K562 (cell line): ENCODE data around the gene CBX3. TPM values are rescaled to one million over a fixed set of nuclear protein-coding genes. Genes with fewer than 3 reads are reported as not detected.

Experiments
- ESRRA ChIP-seq: fragments of 450-650 bp; IDR thresholded peaks from 2 replicates; pipeline ENCODE4 v1.6.1; 2014; ENCODE audit warnings: low read depth, mild to moderate bottlenecking, moderate library complexity, borderline replicate concordance
- HDAC3 ChIP-seq: fragments of 450-650 bp; IDR thresholded peaks from 2 replicates; pipeline ENCODE4 v1.6.1; 2018; ENCODE audit warnings: borderline replicate concordance, mild to moderate bottlenecking, moderate library complexity; ENCODE audit not compliant: partially characterized antibody
- POLR2H ChIP-seq: IDR thresholded peaks from 2 replicates; pipeline ENCODE4 v1.6.1; 2016; ENCODE audit warnings: missing genetic modification characterization, low read depth, mild to moderate bottlenecking, control low read depth, missing compliant biosample characterization, moderate library complexity
- SMAD4 ChIP-seq: fragments of 250-450 bp; sonication (Bioruptor Pico); conservative IDR thresholded peaks from 2 replicates; pipeline ENCODE4 v1.8.0; 2021; ENCODE audit warnings: inconsistent platforms, mild to moderate bottlenecking, moderate library complexity
- TGIF2 ChIP-seq: sonication (generic); formaldehyde crosslinking; IDR thresholded peaks from 2 replicates; pipeline ENCODE4 v1.8.1; 2022; ENCODE audit warnings: mild to moderate bottlenecking, missing genetic modification reagents, moderate library complexity
- ZNF224 ChIP-seq: sonication (generic); formaldehyde crosslinking; IDR thresholded peaks from 2 replicates; pipeline ENCODE4 v1.8.0; 2022; ENCODE audit warnings: mild to moderate bottlenecking, missing genetic modification reagents
- ZNF699 ChIP-seq: fragments of 250-450 bp; sonication (Bioruptor Pico); IDR thresholded peaks from 2 replicates; pipeline ENCODE4 v1.8.0; 2021; ENCODE audit warnings: mild to moderate bottlenecking, moderate library complexity; ENCODE audit not compliant: insufficient replicate concordance
- polyA plus RNA-seq, 8 experiments: library from polyadenylated mRNA; depleted of rRNA in 4 of 8; stranded (reverse) in 5 of 8; unstranded in 3 of 8; fragments of >200 nt; fragmentation: Nextera tagmentation in 2 of 8; fragmentation: Illumina TruSeq in 1 of 8; extraction: Ambion mirVana in 2 of 8; extraction: Trizol in 1 of 8; gene quantifications; 2 replicates each; pipeline versions ENCODE4 v1.2.1 to v1.2.3, GENCODE V29; 2011 to 2014; ENCODE audit warnings: inconsistent platforms in 1 of 8, missing spikeins in 1 of 8
- total RNA-seq, 7 experiments: library from RNA; depleted of rRNA in 6 of 7; stranded (reverse); fragments of >200 nt in 6 of 7; fragmentation: Illumina TruSeq in 2 of 7; extraction: Trizol in 2 of 7; gene quantifications; 2 replicates each; pipeline versions ENCODE4 v1.2.1 to v1.2.3, GENCODE V29; 2011 to 2021; ENCODE audit warnings: low replicate concordance in 1 of 7
- TF ChIP-seq, protein P1 (sequence below), 2 experiments: fragments of 450-650 bp in 1 of 2; sonication (generic) in 1 of 2; formaldehyde crosslinking in 1 of 2; IDR thresholded peaks; 2 replicates each; pipeline versions ENCODE4 v1.7.1 to v1.9.0; 2016 to 2022; ENCODE audit warnings: inconsistent platforms in 1 of 2, mild to moderate bottlenecking in 1 of 2, missing genetic modification reagents in 1 of 2
- TF ChIP-seq, protein P2 (sequence below), 2 experiments: fragments of 450-650 bp; formaldehyde crosslinking in 1 of 2; IDR thresholded peaks; 2 replicates each; pipeline versions ENCODE4 v1.4.0 to v1.6.1; 2014 to 2020; ENCODE audit warnings: mild to moderate bottlenecking in 2 of 2, borderline replicate concordance in 1 of 2, low read depth in 1 of 2

Gene CBX3
- total and polyA plus RNA-seq, 9 of the 15 experiments (the other 6 are each of a cell fraction or from before 2014, with no cell fraction given) = 198 to 413 (median 328) TPM

DNA sequence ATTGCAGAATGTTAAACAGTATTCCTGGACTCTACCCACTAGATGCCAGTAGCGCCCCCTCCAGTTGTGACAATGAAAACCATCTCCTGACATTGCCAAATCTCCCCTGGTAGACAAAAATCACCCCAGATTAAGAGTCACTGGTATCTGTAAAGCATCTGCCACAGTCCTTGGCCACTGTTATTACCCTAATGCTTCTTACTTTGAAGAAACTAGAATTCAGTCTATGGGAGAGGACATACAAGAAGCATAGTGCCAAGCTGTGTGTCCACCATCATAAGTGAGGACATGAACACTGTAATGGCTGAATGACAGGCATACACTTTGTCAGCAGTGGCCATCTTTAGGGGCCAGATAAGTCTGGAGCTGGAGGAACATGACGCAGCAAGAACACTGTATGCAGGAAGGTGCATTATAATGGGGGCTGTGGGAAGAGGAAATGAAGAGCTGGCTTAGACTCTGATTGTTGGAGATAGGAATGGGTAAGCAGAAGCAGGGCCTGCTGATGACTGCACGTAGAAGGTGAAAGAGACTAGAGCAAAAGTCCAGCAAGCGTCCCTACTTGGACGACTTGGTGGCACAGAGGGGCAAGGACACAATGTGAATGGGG, 32.5 kb downstream of the CBX3 start (continued):
- TF ChIP-seq, protein P1, sequence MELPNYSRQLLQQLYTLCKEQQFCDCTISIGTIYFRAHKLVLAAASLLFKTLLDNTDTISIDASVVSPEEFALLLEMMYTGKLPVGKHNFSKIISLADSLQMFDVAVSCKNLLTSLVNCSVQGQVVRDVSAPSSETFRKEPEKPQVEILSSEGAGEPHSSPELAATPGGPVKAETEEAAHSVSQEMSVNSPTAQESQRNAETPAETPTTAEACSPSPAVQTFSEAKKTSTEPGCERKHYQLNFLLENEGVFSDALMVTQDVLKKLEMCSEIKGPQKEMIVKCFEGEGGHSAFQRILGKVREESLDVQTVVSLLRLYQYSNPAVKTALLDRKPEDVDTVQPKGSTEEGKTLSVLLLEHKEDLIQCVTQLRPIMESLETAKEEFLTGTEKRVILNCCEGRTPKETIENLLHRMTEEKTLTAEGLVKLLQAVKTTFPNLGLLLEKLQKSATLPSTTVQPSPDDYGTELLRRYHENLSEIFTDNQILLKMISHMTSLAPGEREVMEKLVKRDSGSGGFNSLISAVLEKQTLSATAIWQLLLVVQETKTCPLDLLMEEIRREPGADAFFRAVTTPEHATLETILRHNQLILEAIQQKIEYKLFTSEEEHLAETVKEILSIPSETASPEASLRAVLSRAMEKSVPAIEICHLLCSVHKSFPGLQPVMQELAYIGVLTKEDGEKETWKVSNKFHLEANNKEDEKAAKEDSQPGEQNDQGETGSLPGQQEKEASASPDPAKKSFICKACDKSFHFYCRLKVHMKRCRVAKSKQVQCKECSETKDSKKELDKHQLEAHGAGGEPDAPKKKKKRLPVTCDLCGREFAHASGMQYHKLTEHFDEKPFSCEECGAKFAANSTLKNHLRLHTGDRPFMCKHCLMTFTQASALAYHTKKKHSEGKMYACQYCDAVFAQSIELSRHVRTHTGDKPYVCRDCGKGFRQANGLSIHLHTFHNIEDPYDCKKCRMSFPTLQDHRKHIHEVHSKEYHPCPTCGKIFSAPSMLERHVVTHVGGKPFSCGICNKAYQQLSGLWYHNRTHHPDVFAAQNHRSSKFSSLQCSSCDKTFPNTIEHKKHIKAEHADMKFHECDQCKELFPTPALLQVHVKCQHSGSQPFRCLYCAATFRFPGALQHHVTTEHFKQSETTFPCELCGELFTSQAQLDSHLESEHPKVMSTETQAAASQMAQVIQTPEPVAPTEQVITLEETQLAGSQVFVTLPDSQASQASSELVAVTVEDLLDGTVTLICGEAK (IDR thresholded peaks at IDR 0.05) = 0 out of 2 replicates have a peak, but pooled peaks have one; percentile 43
- TF ChIP-seq, protein P1 (CRISPR knock-in tag; IDR thresholded peaks at IDR 0.05) = no peak
- TF ChIP-seq HDAC3 (peak; percentile 15), ESRRA (no peak), SMAD4 (CRISPR knock-in tag) (peak; percentile 86), TGIF2 (no peak), POLR2H (no peak), ZNF699 (CRISPR knock-in tag) (no peak), ZNF224 (no peak)
- TF ChIP-seq, protein P2, sequence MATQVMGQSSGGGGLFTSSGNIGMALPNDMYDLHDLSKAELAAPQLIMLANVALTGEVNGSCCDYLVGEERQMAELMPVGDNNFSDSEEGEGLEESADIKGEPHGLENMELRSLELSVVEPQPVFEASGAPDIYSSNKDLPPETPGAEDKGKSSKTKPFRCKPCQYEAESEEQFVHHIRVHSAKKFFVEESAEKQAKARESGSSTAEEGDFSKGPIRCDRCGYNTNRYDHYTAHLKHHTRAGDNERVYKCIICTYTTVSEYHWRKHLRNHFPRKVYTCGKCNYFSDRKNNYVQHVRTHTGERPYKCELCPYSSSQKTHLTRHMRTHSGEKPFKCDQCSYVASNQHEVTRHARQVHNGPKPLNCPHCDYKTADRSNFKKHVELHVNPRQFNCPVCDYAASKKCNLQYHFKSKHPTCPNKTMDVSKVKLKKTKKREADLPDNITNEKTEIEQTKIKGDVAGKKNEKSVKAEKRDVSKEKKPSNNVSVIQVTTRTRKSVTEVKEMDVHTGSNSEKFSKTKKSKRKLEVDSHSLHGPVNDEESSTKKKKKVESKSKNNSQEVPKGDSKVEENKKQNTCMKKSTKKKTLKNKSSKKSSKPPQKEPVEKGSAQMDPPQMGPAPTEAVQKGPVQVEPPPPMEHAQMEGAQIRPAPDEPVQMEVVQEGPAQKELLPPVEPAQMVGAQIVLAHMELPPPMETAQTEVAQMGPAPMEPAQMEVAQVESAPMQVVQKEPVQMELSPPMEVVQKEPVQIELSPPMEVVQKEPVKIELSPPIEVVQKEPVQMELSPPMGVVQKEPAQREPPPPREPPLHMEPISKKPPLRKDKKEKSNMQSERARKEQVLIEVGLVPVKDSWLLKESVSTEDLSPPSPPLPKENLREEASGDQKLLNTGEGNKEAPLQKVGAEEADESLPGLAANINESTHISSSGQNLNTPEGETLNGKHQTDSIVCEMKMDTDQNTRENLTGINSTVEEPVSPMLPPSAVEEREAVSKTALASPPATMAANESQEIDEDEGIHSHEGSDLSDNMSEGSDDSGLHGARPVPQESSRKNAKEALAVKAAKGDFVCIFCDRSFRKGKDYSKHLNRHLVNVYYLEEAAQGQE (IDR thresholded peaks at IDR 0.05; ENCODE audit: borderline replicate concordance) = peak; percentile 36; the same call in 1 of the 2 replicates
- TF ChIP-seq, protein P2 (CRISPR knock-in tag; IDR thresholded peaks at IDR 0.05; ENCODE audit: low read depth) = no peak; the same call in 1 of the 2 replicates
